Panc1 (cell line): Measurements from ENCODE around the gene TBC1D7.

Source experiments
- TCF7L2 ChIP-seq: IDR thresholded peaks from 2 replicates; pipeline ENCODE4 v1.6.1; 2011; ENCODE audit warnings: mild to moderate bottlenecking, low read depth, low read length, inconsistent platforms
- TF ChIP-seq, protein P1 (sequence below): fragments of 450-650 bp; IDR thresholded peaks from 2 replicates; pipeline ENCODE4 v1.5.1; 2017; ENCODE audit warnings: mild to moderate bottlenecking

GRCh38 chr6:13259393-13259792 lies 68.9 kb downstream of the TBC1D7 start:
- TF ChIP-seq, protein P1, sequence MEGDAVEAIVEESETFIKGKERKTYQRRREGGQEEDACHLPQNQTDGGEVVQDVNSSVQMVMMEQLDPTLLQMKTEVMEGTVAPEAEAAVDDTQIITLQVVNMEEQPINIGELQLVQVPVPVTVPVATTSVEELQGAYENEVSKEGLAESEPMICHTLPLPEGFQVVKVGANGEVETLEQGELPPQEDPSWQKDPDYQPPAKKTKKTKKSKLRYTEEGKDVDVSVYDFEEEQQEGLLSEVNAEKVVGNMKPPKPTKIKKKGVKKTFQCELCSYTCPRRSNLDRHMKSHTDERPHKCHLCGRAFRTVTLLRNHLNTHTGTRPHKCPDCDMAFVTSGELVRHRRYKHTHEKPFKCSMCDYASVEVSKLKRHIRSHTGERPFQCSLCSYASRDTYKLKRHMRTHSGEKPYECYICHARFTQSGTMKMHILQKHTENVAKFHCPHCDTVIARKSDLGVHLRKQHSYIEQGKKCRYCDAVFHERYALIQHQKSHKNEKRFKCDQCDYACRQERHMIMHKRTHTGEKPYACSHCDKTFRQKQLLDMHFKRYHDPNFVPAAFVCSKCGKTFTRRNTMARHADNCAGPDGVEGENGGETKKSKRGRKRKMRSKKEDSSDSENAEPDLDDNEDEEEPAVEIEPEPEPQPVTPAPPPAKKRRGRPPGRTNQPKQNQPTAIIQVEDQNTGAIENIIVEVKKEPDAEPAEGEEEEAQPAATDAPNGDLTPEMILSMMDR = no peak
- TF ChIP-seq TCF7L2 = no peak
